GM19351 (cell line): Measurements from ENCODE around the gene MCRIP2.

ENCODE experiments used
- ATAC-seq: cut with Tn5 transposase; IDR thresholded peaks from one replicate; pipeline ENCODE4 v1.9.1; 2021; ENCODE audit warnings: mild to moderate bottlenecking, moderate library complexity; ENCODE audit not compliant: unreplicated experiment

MCRIP2 gene

DNA sequence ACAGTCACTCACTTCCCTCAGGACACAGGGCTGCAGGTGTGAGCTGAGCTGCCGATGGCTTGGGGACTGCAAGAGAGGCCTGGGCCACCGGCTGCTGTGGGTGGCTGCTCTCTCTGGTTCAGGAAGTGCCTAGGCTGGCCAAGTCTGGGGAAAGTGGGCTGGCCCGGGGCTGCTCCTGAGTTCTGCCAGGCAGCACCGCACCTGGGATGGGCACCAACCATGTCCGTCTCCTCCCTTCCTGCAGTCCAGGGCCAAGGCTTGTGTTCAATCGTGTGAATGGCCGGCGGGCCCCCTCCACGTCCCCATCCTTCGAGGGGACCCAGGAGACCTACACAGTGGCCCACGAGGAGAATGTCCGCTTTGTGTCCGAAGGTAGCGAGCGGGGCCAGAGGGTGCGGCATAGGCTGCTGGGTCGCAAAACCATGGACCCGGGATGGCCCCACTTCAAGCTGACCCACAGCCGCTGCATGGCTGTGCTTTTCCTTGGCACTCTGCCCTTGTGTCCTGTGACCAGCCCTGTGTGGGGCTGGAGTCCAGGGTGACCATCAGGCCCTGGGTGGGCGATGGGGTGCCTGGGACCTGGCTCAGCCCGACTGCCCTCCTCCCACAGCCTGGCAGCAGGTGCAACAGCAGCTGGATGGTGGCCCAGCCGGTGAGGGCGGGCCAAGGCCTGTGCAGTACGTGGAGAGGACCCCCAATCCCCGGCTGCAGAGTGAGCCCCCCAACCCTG lies 5.7 kb downstream of the MCRIP2 start:
- ATAC-seq, result no peak

DNA sequence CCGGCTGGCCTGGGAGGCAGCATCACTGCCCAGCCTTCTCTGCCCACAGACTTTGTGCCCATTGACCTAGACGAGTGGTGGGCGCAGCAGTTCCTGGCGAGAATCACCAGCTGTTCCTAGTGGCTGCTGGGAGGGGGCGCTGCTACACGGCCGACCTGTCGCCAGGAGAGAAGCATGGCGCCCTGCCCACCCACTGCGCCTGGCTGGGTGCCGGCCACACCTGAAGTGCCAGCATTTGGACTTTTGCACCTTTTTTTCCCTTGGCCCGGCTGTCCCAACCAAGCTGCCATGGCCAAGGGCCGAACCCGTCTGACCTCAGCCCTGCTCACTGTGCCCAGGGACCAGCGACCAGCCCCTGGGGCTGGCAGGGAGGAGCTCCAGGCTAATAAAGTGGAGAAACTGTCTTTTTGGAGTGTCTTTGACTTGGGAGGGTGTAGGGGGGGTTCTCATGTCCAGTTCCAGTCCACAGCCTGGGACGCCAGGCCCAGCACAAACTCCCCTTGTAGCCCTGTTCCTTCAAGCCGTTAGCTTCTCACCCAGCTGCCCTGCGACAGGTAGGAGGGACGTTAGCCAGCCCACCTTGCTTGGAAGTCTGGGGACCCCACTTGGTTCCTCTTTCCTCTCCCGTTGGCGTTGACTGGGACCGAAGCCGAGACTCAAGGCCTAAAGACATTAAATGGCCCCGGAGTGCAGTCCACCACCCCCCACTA lies 6.6 kb downstream of the MCRIP2 start:
- ATAC-seq, result peak; percentile 2

DNA sequence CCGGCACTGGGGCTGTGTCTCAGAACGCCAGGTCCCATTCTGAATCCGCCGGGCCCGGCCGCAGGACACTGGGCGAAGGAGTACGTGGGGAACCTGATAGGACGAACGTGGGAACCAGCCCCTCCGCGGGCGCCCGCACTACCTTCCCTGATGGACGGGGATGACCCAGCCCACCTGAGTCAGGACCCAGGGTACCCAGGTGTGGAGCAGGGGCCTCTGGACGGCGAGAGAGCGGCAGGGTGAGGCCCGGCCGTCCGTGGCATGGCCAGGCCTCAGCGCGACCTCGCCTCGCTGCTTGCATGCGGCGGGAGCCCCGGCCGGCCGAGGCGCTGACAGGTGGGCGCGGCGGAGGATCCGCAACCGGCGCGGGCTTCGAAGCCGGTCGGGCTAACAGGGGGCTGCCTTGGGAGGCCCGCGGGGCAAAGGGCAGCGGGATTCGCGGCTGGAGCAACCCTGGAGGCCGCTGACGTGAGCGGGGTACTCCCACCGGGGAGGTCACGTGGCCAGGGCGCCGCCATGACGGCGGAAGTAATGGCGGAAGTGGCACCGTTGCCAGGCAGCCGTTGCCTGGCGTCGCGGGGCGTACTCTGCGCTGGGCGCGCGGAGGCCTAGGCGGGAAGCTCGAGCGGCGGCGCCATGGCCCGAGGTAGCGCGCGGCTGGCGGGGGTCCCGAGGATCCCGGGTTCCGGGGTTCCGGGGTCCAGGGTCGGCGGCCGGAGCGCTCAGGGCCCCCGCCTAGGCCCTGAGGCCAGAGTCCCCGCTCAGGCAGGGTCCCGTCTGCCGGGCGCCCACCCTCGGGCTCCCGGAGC lies 7.4 kb downstream of the MCRIP2 start, which contains the start of gene WDR90:
TSS of gene WDR90 (plus strand) at position 585 of the 809 bp plus-strand sequence. CDS start at position 637, 52 bp downstream.
- peak; percentile 86 for ATAC-seq

DNA sequence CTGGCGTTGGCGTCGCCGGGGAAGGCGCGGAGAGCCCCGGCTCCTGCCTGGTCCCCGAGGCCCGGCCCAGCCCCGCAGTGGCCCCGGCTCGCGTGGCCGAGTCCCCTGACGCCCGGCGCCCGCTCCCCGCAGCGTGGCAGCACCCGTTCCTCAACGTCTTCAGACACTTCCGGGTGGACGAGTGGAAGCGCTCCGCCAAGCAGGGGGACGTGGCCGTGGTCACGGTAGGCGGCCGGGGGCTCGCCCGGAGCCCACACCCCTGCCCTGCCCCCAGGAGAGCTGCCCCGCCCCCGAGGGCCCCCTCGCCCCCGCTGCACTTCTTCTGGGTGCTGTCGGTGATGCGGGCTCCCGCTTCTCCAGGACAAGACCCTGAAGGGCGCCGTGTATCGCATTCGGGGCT lies 8.0 kb downstream of the MCRIP2 start:
- peak; percentile 14 for ATAC-seq

DNA sequence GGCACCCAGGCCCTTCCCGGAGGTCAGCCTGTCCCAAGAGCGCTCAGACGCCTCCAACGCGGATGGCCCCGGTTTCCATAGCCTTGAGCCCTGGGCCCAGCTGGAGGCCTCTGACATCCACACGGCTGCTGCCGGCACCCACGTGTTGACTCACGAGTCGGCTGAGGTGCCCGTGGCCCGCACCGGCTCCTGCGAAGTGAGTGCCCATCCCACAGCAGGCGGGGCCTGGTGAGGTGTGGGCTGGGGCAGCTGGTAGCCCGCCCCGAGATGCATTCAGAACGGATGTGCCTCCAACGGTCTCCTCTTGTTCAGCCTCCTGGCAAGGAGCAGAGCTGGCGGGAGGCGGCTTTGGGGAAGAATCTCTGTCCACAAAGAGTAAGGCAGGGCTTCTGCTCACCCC lies 10.2 kb downstream of the MCRIP2 start:
- ATAC-seq, result no peak

DNA sequence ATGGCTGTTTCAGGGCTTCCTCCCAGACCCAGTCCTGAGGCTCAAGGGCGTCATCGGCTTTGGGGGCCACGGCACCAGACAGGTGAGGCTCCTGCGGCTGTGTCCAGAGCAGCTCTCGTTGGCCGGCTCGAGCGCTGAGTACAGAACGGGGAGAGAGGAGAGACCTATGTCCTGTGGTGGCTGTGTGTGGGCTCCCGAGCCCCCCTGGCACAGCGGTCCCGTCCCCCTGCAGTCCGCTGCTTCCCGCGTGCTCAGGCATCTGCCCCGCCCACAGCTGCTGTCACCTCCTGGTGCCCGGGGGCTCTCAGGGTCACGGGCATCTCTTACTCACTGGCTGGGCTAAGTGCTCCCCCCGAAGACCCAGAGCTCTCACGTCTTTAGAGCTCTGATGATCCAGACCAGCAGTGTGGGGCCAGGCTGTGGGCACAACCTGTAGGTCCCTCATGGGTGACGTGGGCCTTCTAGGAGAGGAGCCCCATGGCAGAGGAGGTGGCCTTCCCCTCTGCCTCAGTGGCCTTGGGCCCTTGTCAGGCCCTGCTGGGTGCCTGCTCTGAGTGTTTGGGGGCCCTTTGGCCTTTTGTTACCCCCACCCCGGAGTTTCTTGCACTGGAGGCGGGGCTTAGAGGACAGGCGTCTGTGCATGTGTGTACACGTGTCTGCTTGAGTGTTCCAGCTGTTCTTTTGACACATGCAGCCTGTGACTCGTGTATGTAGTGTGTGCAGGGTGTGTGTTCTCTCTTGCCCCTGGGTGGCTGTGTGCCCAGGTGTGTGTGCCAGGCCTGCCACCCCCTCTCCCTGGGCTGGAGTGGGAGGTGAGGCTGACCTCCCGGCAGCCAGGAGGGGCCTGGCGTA lies 11.1 kb downstream of the MCRIP2 start:
- ATAC-seq, result no peak

DNA sequence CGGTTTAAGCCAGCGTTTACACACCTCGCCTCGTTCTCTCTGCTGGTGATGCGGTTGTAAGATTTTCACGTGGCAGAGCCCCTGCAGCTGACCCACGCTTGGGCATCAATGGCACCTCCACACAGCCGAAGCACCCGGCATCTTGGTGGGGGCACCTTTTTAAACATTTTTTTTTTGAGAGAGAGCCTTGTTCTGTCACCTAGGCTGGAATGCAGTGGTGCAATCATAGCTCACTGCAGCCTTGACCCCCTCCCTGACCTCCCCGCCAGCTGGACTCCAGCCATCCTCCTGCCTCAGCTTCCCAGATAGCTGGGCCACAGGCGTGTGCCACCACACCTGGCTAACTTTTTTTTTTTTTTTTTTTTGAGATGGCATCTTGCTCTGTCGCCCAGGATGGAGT lies 12.4 kb downstream of the MCRIP2 start:
- no peak for ATAC-seq

DNA sequence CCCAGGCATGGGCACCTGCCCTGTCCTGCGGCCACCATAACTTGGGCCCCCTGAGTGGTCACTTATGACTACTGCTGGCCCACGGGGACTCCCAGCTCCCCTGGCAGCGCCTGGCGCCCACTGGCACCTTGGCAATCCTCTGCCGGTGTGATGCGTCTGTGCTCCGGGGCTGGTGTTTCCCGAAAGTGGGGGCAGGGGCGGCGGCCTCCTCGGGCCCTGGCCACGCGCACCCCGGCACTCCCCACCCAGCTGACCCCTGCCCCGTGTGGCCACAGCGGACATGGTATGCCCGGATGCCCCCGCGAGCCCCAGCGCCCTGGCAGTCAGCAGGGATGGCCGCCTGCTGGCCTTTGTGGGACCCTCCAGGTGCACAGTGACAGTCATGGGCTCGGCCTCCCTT lies 15.9 kb downstream of the MCRIP2 start:
- ATAC-seq, result no peak

DNA sequence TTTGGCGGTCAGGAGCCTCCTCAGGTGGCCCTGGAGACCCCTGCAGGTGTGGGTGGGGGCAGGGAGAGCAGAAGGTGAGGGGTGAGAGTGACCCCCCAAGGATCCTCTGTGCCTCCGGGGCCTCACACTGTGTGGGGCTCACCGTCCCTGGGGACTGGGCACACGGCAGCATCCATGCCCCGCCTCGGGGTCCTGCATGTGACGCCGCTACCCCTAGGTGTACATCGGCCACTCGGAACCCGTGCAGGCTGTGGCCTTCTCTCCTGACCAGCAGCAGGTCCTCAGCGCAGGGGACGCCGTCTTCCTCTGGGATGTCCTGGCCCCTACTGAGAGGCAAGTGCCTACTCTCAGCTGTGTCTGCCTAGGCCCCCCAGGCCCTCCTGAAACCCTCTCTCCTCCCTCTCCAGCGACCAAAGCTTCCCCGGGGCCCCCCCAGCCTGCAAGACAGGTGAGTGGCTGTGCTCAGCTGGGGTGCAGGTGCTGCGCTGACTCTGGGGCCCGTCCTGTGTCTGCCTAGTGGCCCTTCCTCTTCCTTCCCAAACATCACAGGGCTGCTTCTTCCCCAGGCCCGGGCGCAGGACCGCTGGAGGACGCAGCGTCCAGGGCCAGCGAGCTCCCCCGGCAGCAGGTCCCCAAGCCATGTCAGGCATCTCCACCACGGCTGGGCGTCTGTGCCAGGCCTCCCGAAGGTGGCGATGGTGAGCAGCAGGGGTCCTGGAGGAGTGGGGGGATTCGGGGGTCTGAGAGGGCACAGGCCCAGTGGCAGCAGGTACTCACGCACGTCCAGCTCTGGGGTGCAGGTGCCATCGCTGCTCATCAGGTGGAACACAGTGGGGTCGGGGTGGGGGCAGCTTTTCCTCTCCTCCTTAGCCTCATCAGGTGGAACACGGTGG lies 17.3 kb downstream of the MCRIP2 start:
- no peak for ATAC-seq

DNA sequence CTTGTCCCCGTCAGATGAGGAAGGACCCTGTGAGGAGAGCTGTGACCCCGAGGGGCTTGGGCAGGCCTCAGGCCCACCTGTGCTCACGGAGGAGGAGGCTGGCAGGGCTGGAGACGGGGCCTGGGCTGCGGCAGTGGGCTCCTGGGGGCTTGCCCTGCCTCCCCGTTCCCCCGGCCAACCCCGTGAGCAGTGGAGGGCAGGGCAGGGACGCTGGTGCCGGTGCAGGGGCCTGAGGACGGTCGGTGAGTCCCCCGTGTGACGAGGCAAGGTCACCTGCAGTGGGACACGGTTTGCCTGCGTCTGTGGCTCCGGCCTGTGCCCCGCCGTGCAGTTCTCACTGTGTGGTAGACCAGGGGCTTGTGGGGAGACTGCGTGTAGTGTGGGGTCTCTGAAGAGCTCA lies 18.0 kb downstream of the MCRIP2 start:
- no peak for ATAC-seq

DNA sequence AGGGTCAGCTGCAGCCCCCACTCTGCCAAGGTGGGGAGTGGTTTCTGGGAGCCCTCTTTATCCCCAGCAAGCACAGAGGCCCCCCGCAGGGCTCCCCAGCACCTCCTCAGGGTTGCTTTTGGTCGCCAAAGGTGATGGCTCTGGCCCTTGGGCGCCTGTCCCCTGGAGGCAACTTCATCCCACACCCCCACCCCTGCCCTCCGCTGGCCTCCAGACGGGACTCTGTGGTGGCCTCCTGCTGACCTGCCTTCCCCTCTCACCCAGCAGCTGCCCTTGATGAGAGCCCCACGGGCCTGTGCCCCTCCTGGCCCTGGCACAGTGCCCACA lies 18.5 kb downstream of the MCRIP2 start:
- no peak for ATAC-seq

DNA sequence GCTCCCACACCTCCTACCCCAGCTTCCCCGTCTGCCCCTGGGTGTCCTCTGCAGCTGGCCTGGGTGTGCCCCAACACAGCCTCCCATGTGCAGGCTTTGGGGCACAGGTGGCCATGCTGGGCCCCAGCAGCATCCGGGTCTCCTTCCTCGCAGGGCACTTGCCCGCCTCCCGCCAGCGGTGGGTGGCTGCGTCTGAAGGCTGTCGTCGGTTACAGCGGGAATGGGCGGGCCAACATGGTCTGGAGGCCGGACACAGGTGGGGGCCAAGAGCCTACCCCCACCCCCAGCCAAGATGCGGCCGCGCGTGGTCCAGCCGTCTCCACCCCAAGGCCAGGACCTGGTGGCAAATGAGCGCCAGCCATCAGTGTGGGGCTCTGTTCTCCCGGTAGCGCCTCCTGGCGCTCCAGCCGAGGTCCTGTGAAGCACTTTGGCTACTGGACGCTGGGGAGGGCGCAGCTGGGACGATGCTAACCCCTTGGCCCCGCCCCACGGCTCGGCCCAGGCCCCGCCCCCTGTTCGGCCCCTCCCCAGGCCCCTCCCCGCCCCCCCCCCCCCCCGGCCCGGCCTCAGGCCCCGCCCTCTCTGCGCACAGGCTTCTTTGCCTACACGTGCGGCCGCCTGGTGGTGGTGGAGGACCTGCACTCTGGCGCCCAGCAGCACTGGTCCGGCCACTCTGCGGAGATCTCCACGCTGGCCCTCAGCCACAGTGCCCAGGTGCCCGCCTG lies 19.0 kb downstream of the MCRIP2 start:
- ATAC-seq, result peak; percentile 63

DNA sequence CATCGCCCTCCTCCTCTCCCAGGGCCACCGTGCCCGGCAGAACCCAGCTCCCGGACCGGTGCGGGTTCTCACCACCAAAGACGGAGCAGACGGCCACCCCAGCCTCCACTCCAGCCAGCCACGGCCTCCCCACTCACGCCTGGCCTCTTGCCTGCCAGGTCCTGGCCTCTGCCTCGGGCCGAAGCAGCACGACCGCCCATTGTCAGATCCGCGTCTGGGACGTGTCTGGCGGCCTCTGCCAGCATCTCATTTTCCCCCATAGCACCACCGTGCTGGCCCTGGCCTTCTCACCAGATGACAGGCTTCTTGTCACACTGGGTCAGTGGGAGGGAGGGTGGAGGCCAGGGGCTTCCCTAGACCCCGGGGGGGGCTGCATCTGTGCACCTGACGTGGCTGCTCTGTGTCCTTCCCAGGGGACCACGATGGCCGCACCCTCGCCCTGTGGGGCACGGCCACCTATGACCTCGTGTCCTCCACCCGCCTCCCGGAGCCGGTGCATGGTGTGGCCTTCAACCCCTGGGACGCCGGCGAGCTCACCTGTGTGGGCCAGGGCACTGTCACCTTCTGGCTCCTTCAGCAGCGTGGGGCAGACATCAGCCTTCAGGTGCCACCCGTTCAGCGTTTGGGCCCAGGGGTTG lies 19.7 kb downstream of the MCRIP2 start:
- ATAC-seq, result no peak

DNA sequence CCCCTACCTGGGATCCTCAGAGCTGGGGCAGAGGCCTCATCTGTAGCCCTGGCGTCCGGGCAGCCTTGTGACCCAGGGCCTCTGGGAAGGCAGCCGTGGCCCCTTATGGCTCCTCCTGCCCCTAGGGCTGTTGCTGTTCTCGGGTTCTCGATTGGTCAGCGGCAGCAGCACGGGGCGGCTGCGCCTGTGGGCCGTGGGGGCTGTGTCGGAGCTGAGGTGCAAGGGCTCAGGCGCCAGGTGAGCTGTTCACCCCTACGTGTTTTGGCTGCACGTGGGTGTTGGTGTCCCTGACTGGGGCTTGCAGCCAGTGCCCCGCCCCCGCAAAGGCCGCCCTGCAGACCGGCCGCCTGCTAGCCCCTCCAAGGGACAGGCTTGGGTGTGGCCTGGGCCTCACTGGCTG lies 20.5 kb downstream of the MCRIP2 start:
- ATAC-seq, result no peak

DNA sequence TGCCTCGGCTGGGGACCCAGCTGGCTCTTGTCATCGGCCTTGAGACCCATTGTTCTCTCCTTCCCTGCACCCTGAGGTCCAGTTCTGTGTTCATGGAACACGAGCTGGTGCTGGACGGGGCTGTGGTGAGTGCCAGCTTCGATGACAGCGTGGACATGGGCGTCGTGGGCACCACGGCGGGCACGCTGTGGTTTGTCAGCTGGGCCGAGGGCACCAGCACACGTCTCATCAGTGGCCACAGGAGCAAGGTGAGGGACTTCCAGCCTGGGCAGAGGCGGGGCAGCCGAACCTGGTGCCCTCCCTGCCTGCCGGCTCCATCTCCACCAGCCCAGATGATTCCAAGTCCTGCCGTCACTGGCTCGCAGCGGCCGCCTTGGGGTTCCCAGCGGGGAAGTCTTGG lies 21.0 kb downstream of the MCRIP2 start:
- no peak for ATAC-seq

DNA sequence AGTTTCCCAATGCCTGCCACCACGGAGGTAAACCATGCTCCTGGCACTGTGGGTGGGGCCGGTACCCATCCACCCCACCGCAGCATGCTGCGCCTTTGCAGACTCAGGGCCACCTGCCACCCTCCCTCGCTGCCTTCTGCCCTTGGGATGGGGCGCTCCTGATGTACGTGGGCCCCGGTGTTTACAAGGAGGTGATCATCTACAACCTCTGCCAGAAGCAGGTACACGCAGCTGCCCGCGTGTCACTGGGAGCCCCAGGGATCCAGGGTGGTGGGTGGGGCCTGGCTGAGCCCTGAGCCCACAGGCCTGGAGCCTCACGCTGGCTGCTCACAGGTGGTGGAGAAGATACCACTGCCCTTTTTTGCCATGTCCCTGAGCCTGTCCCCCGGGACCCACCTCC lies 24.9 kb downstream of the MCRIP2 start:
- ATAC-seq, result no peak

DNA sequence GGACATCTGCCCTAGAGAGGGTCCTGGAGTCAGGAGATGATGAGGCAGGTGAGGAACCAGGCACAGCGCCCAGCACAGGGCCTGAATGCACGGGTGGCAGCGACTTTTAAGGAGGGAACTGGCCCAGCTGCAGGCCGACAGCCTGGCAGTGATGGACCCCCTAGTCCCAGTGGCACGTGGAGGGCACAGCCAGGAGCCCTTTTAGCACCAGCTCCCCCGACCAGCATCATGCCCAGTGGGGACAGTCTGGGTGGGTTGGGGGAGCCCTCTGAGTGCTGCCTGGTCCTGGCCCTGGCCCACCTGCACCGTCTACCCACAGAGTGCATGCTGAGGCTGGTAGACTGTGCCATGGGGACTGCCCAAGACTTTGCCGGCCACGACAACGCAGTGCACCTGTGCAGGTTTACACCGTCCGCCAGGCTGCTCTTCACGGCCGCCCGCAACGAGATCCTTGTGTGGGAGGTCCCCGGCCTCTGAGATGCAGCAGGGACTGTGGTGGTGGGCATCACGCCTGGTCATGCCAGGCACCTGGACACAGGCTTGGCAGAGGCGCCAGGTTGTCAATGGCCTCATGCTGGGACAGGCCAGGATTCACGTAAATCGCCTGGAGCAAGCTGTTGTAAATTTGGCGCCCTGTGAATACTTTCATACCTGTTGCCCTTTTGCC lies 25.6 kb downstream of the MCRIP2 start:
- ATAC-seq, result no peak
